HG02973 (cell line): ENCODE results near the gene ZDHHC11.
"Not testable (repeated sequence)": the region's sequence is repeated elsewhere in the genome, so short reads cannot be mapped to it uniquely, and the experiment has no call there.

Experiments used
- ATAC-seq: cut with Tn5 transposase; IDR thresholded peaks from one replicate; pipeline ENCODE4 v1.9.1; 2021; ENCODE audit warnings: moderate library complexity; ENCODE audit not compliant: unreplicated experiment

The ZDHHC11 gene

DNA sequence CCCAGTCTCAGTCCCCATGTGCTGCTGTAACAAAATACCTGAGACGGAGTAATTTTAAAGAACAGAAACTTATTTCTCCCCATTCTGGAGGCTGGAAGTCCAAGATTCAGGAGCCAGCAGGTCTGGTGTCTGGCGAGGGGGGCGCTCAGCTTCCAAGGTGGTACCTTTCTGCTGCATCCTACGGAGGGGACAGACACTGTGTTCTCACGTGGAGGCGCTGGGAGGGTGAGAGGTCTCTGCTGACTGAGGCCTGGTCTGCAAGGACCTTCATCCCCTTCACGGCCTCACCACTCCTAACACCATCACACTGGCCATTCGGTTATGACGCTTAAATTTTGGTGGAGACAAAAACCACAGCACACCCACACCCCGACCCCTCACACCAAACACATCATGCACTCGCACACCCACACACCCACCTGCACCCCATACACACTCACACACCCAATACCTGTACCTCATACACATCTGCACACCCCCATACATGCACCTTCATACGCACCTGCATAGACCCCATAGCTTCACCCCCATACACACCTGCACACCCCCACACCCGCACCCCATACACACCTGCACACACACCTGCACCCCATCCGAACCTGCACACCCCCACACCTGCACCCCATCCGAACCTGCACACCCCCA, 9.8 kb upstream of the ZDHHC11 start:
- no peak for ATAC-seq

DNA sequence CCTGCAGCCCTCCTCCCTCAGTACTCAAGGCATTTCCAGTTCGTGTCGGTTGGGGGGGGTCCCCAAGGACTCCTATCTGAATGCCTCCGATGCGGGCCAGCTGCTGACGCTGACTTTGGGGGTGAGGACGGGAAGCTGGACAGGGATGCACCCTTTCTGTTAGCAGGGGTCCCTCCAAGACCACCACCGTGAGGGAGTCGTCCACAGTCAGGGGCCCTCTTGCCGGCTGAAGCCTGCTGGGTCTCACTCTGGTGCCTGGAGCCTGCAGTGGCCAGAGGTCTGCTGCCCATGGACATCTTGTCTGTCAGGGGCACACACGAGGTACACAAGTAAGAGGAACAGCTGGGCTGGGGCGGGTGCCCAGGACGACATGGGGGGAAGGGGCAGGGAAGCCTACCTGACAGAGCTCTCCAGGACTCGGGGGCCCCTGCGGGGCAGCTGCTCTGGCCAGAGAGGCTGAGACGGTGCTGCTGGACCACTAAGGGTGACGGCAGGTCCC, 9.1 kb upstream of the ZDHHC11 start:
- ATAC-seq, result no peak

DNA sequence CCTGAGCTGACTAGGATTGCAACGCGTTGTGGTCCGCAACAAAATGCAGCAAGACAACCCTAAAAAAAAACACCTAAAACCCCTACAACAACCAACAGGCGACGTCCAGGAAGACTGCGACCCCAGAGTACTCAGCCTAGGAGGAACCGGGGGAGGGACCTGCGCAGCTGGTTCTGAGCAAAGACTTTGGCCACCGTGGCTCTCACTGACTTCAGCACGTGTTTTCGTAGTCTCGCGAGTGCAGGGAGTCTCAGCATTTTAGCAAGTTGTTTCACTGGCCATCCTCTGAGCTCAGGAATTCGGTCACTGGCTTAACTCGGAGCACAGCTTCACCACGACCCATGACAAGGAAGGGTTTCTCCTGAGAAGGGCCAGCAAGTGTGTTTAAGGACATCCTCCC, 8.6 kb upstream of the ZDHHC11 start:
- ATAC-seq, result no peak

DNA sequence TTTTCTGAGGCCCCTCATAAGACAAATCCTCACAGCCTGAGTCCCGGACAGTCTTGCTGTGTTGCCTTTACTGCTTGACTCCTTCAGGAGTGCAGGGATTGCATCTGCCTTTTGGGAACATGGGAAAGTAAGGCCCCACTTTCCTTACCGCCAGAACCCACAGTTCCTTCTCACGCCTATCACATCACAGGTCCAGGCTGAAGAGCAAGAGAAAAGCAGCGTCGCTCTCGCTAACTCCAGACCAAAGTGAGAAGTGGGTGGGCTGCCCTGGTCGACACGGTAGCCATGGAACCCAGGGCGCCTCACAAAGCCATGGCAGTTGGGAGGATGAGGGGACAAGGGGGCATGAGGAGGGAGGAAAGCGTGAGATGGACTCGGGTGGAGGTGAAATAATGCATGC, 7.9 kb upstream of the ZDHHC11 start:
- ATAC-seq, result no peak

DNA sequence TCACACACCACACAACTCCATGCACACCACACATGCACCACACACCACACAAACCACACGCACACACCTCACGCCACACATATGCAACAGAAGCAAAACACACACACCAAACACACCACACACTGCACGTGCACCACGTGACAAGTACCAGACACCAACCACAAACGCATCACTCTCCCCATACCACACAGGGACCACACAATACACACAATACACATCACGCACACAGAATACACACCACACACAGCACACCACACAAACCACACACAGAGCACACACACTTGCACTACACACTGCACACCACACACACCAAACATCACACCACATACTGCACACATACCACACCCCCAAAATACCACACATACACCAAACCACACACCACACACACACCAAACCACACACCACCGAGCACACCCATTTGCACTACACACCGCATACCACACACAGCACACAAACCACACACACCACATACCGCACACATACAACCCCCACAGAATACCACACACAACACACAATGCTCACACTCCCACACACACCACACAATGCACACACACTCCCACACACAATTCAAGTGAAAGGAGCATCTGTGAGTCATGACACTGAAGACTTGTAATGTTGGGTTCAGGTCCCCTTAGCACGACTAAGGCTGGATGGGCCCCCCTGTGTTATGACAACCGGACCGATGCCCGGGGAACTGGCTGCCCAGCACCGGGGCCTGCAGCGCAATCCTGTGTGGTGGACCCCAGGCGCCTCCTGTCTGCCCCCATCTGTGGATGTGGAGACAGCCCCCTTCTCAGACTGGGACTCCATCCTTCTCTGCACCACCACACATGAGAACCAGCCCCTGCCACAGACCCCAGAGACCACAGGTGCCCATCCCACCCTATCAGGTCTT, 6.0 kb upstream of the ZDHHC11 start:
- no peak for ATAC-seq

DNA sequence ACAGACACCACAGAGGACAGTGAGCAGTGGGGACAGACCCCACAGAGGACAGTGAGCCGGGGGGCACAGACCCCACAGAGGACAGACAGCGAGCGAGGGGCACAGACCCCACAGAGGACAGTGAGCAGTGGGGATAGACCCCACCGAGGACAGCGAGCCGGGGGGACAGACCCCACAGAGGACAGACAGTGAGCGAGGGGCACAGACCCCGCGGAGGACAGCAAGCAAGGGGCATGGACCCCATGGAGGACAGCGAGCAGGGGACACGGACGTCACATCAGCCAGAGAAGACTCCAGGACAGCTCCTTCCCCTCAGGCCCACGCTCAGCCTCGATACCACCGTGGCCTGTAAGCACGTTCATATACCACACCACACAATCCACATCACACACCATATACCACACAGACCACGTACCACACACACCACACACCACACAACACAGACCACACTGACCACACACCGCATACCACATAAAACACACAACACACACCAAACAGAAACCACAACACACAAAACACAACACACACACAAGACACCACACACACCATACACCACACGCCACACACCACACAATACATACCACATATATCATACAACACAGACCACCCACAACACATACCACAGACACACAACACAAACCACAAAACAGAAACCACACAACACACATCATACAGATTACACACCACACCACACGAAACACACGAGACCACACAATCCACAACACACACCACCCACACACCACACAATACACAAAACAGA, 5.2 kb upstream of the ZDHHC11 start:
- ATAC-seq, result no peak

DNA sequence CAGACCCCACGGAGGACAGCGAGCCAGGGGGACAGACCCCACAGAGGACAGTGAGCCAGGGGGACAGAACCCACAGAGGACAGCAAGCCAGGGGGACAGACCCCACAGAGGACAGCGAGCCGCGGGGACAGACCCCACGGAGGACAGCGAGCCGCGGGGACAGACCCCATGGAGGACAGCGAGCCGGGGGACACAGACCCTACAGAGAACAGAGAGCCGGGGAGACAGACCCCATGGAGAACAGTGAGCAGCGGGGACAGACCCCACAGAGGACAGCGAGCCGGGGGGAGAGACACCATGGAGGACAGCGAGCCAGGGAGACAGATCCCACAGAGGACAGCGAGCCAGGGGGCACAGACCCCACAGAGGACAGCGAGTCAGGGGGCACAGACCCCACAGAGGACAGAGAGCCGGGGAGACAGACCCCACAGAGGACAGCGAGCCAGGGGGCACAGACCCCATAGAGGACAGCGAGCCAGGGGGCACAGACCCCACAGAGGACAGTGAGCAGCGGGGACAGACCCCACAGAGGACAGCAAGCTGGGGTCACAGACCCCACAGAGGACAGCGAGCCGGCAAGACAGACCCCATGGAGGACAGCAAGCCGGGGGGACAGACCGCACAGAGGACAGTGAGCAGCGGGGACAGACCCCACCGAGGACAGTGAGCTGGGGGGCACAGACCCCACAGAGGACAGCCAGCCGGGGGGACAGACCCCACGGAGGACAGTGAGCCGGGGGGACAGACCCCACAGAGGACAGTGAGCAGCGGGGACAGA, 4.4 kb upstream of the ZDHHC11 start:
- no peak for ATAC-seq

DNA sequence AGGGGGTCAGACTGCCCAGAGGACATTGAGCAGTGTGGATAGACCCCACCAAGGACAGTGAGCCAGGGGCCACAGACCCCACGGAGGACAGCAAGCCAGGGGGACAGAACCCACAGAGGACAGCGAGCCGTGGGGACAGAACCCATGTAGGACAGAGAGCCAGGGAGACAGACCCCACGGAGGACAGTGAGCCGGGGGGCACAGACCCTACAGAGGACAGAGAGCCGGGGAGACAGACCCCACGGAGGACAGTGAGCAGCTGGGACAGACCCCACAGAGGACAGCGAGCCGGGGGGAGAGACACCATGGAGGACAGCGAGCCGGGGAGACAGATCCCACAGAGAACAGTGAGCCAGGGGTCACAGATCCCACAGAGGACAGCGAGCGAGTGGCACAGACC, 3.4 kb upstream of the ZDHHC11 start:
- no peak for ATAC-seq

DNA sequence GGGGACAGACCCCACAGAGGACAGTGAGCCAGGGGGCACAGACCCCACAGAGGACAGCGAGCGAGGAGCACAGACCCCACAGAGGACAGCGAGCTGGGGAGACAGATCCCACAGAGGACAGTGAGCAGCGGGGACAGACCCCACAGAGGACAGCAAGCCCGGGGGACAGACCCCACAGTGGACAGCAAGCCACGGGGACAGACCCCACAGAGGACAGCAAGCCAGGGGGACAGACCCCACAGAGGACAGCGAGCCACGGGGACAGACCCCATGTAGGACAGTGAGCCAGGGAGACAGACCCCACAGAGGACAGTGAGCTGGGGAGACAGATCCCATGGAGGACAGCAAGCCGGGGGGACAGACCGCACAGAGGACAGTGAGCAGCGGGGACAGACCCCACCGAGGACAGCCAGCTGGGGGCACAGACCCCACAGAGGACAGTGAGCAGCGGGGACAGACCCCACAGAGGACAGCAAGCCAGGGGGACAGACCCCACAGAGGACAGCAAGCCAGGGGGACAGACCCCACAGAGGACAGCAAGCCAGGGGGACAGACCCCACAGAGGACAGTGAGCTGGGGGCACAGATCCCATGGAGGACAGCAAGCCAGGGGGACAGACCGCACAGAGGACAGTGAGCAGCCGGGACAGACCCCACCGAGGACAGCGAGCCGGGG, 2.8 kb upstream of the ZDHHC11 start:
- ATAC-seq, result not testable (repeated sequence)

DNA sequence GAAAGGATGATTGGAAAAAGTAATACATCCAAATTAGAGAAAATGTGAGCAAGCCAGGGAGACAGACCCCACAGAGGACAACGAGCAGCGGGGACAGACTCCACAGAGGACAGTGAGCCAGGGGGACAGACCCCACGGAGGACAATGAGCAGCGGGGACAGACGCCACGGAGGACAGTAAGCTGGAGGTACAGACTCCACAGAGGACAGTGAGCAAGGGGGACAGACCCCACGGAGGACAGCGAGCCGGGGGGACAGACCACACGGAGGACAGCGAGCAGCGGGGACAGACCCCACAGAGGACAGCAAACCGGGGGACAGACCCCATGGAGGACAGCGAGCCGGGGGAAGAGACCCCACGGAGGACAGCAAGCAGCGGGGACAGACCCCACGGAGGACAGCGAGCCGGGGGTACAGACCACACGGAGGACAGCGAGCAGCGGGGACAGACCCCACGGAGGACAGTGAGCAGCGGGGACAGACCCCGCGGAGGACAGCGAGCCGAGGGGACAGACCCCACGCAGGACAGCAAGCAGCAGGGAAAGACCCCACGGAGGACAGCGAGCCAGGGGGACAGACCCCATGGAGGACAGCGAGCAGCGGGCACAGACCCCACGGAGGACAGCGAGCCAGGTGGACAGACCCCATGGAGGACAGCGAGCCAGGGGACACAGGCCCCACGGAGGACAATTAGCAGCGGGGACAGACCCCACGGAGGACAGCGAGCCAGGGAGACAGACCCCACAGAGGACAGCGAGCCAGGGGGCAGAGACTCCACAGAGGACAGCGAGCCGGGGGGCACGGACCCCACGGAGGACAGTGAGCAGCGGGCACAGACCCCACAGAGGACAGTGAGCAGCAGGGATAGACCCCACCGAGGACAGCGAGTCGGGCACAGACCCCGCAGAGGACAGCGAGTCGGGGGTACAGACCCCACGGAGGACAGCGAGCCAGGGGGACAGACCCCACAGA, 1.9 kb upstream of the ZDHHC11 start:
- ATAC-seq, result no peak

DNA sequence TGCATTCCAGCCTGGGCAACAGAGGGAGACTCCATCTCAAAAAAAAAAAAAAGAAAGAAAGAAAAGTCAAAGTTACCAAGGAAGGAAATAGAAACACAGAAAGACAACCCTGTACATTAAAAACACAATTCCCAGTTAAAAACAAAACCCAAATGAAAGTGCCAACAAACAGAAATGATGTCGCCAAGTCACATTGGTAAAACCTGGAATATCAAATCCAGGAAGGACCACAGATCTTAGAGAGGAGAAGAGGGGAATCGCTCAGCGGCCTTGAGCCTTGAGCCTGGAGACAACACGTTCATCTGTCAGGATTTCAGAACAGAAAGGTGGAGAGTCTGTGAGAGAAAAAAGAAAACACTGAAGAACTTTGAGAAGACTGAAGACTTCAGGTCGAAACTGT, 1.2 kb upstream of the ZDHHC11 start:
- ATAC-seq, result no peak

DNA sequence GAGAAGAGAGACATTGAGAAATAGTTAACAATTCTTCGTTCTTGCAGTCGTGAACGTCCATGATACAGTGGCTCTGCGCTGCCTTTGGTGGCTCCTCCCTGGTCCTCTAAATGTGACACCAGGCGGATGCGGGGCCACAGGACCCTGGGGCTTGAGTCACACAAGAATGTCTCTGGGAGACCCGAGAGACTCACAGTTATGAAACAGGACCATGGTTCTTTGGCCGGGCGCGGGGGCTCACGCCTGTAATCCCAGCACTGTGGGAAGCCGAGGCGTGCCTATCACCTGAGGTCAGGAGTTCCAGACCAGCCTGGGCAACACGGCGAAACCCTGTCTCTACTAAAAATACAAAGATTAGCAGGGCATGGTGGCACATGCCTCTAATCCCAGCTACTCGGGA, 767 bp upstream of the ZDHHC11 start:
- ATAC-seq, result no peak

DNA sequence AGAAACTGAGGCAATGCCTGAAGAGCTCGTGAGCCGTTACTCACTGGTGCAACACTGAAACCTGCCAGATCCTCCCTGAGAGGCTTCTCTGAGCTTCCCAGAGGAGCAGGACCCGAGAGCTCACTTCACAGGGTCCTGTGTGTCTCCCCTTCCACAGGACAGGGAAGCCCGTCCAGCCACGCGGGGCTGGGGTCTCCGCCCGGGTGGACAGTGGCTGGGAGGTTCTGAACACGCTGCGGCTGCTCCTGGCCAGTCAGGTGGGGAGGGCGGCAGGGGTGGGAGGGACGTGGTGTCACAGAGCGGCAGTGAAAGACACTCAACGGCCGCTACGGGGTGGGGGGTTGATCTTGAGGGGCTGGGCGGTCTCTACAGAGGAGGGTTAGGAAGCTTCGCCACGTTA, 290 bp upstream of the ZDHHC11 start:
- no peak for ATAC-seq

DNA sequence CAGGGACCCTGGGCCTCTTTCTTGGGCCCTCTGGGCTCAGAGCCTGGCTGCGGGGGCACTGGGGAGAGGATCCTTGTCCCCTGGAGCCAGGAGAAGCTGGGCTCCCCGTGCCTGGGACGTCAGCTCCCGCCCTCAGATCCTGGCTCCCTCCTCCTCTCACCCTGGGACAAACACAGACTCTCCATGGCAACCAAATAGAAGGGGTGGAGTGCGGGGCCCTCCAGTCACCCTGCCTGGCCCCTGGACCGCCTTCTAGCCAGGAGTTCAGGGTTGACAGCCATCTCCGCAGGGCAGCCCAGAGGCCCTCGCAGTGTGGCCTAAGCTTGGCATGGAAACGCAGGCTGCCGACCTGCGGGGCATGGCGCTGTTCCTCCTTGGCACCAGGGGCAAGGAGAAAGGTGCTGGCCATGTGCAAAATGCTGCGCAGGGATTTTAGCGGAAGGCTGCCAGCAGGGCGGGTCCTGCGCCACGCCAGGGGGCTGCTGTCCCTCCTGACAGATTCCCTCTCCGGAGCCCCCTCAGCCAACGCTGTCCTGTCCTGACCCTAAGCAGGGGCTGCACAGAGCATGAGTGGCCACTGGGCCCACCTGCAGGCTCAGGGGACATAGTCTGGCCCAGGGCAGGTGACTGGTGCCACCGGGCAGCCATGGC, 1.0 kb downstream of the ZDHHC11 start:
- ATAC-seq, result no peak

DNA sequence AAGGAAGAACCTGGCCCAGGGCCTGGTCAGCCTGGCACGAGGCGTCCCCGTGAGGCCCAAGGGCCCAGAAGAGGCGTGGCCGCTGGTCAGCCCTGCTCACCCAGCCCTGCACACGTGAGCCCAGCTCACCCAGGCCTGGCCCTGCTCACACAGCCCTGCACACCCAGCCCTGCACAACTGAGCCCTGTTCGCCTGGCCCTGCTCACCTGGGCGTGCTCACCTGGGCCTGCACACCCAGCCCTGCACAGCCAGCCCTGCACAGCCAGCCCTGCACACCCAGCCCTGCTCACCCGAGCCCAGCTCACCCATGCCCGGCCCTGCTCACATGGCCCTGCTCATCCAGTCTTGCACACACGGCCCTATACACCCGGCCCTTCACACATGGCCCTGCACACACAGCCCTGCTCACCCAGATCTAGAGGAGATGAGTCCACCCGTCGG, 2.1 kb downstream of the ZDHHC11 start:
- ATAC-seq, result no peak

DNA sequence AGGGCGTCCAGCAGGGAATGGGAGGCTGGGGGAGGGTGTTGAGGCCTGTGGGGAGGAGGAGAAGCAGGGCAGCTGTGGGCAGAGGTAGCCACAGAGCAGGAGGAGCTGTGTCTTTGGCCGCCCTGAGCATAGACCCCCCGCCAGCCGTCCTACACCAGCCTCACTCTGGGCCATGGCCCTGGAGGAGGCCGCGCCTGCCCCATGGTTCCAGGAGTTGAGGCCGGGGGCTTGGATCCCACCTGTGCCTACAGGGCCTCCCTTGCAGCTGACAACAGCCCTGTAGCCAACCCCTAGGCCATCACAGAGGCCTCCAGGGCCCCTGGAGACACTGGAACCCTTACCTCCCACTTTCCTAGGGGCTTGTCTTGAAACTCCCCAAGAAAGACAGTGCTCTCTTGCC, 3.0 kb downstream of the ZDHHC11 start:
- ATAC-seq, result not testable (repeated sequence)

DNA sequence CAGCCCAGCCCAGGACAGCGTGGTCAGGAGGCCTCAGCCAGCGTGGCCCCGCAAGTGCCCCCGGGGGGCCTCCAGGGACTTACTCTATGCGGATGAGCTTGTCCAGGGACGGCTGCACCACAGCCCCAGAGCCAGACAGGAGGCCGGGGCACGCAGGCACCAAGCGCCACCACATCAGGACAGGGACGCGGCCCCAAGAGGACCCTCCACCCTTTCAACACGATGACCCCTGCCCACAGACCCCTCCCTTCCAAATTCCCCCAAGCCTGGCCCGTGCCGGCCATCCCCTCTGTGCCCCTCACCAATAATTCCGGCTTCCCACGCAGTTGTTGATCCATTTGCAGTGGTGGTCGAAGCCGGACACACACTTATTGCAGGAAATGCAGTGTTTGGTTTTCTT, 3.6 kb downstream of the ZDHHC11 start:
- not testable (repeated sequence) for ATAC-seq

DNA sequence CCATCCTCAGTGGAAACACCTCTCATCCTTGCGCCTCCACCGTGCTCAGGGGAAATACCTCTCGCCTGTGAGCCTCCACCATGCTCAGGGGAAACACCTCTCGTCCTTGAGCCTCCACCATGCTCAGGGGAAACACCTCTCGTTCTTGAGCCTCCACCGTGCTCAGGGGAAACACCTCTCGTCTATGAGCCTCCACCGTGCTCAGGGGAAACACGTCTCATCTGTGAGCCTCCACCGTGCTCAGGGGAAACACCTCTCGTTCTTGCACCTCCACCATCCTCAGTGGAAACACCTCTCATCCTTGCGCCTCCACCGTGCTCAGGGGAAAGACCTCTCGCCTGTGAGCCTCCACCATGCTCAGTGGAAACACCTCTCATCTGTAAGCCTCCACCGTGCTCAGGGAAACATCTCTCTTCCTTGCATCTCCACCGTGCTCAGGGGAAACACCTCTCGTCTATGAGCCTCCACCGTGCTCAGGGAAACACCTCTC, 4.1 kb downstream of the ZDHHC11 start:
- ATAC-seq, result not testable (repeated sequence)
